ENCODE measurements around the gene REEP1. TPM values are rescaled to one million over a fixed set of nuclear protein-coding genes. Genes with fewer than 3 reads are reported as not detected.

The REEP1 gene
- total RNA-seq, 2 donors from 2014 or later: 6.6 to 224 TPM

GRCh38 chr2:86309966-86310365, 27.5 kb downstream of the REEP1 start:
- WGBS: 92% methylated on average over 5 of the region's 5 CpGs
- intact Hi-C loops (cut with DNase I): no loop called here
- no peak overlapping the region for H3K4me3 ChIP-seq
- H3K36me3 ChIP-seq: no peaks in the 10 kb centered on the region
- no peaks in the 10 kb centered on the region for H3K27me3 ChIP-seq (replicated peaks; ENCODE audit: insufficient read depth)
- H3K4me1 ChIP-seq (replicated peaks): no peaks in the 10 kb centered on the region
- no peak for DNase-seq (ENCODE audit: low spot score)
- H3K27ac ChIP-seq: no peak overlapping the region
- H3K9me3 ChIP-seq: no peaks in the 10 kb centered on the region
- TF ChIP-seq POLR2AphosphoS5 (IDR thresholded peaks at IDR 0.05) (no peak), POLR2A (IDR thresholded peaks at IDR 0.05) (no peak)
- TF ChIP-seq, protein P1, sequence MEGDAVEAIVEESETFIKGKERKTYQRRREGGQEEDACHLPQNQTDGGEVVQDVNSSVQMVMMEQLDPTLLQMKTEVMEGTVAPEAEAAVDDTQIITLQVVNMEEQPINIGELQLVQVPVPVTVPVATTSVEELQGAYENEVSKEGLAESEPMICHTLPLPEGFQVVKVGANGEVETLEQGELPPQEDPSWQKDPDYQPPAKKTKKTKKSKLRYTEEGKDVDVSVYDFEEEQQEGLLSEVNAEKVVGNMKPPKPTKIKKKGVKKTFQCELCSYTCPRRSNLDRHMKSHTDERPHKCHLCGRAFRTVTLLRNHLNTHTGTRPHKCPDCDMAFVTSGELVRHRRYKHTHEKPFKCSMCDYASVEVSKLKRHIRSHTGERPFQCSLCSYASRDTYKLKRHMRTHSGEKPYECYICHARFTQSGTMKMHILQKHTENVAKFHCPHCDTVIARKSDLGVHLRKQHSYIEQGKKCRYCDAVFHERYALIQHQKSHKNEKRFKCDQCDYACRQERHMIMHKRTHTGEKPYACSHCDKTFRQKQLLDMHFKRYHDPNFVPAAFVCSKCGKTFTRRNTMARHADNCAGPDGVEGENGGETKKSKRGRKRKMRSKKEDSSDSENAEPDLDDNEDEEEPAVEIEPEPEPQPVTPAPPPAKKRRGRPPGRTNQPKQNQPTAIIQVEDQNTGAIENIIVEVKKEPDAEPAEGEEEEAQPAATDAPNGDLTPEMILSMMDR (IDR thresholded peaks at IDR 0.05): no peak

GRCh38 chr2:86308984-86309695, 28.3 kb downstream of the REEP1 start:
- Histone ChIP-seq H3K36me3 (no peaks in the 10 kb centered on the region), H3K27ac (no peak overlapping the region), H3K9me3 (no peaks in the 10 kb centered on the region), H3K4me1 (replicated peaks) (no peaks in the 10 kb centered on the region), H3K27me3 (replicated peaks; ENCODE audit: insufficient read depth) (no peaks in the 10 kb centered on the region), H3K4me3 (no peak overlapping the region)
- TF ChIP-seq POLR2A (IDR thresholded peaks at IDR 0.05): no peak
- TF ChIP-seq, protein P1 (IDR thresholded peaks at IDR 0.05): no peak
- no peak for TF ChIP-seq POLR2AphosphoS5 (IDR thresholded peaks at IDR 0.05)
- 87% methylated on average over 10 of the region's 10 CpGs for WGBS
- no peak for DNase-seq (ENCODE audit: low spot score)
- intact Hi-C loops (cut with DNase I): no loop called here

DNA sequence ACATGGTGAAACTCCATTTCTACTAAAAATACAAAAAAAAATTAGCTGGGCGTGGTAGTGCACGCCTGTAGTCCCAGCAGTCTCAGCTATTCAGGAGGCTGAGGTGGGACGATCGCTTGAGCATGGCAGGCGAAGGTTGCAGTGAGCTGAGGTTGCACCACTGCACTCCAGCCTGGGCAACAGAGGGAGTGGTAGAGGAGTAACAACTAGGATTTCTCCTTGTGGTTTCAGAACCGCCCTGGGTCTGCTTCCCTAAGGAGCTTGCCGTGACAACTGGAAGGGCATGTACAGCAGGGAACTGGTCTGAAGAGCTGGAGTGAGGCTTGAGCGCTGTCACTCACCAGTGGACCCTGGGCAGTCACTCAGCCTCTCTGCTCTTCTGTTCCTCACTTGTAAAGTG, 29.1 kb downstream of the REEP1 start:
- Histone ChIP-seq H3K4me1 (replicated peaks) (no peaks in the 10 kb centered on the region), H3K4me3 (no peak overlapping the region)
- WGBS: 94% methylated on average over 8 of the region's 8 CpGs

GRCh38 chr2:86307431-86307830, 30.0 kb downstream of the REEP1 start:
- Histone ChIP-seq H3K36me3 (no peaks in the 10 kb centered on the region), H3K4me3 (no peak overlapping the region), H3K27me3 (replicated peaks; ENCODE audit: insufficient read depth) (no peaks in the 10 kb centered on the region), H3K4me1 (replicated peaks) (no peaks in the 10 kb centered on the region), H3K27ac (no peak overlapping the region), H3K9me3 (no peaks in the 10 kb centered on the region)
- TF ChIP-seq, protein P1 (IDR thresholded peaks at IDR 0.05): no peak
- no peak for TF ChIP-seq POLR2A (IDR thresholded peaks at IDR 0.05)
- no peak for TF ChIP-seq POLR2AphosphoS5 (IDR thresholded peaks at IDR 0.05)
- 90% methylated on average over 7 of the region's 7 CpGs for WGBS
- no peak for DNase-seq (ENCODE audit: low spot score)
- intact Hi-C loops (cut with DNase I): no loop called here

More for the DNA sequence above, 29.1 kb downstream of the REEP1 start:
- no peak overlapping the region for H3K27ac ChIP-seq
- H3K27me3 ChIP-seq (replicated peaks; ENCODE audit: insufficient read depth): no peaks in the 10 kb centered on the region
- no peak for DNase-seq (ENCODE audit: low spot score)
- TF ChIP-seq, protein P1 (IDR thresholded peaks at IDR 0.05): no peak
- TF ChIP-seq POLR2AphosphoS5 (IDR thresholded peaks at IDR 0.05) (no peak), POLR2A (IDR thresholded peaks at IDR 0.05) (no peak)
- no peaks in the 10 kb centered on the region for H3K9me3 ChIP-seq
- intact Hi-C loops (cut with DNase I): no loop called here
- H3K36me3 ChIP-seq: no peaks in the 10 kb centered on the region

- H3K36me3 ChIP-seq: no peaks in the 10 kb centered on the region
- no peak overlapping the region for H3K4me3 ChIP-seq
- DNase-seq (ENCODE audit: low spot score): no peak
- no peak overlapping the region for H3K27ac ChIP-seq
- TF ChIP-seq POLR2A (IDR thresholded peaks at IDR 0.05): no peak
- no peak for TF ChIP-seq POLR2AphosphoS5 (IDR thresholded peaks at IDR 0.05)
- TF ChIP-seq, protein P1 (IDR thresholded peaks at IDR 0.05): no peak
- H3K27me3 ChIP-seq (replicated peaks; ENCODE audit: insufficient read depth): no peaks in the 10 kb centered on the region
- no peaks in the 10 kb centered on the region for H3K4me1 ChIP-seq (replicated peaks)
- intact Hi-C loops (cut with DNase I): no loop called here
- H3K9me3 ChIP-seq: no peaks in the 10 kb centered on the region
- 74% methylated on average over 5 of the region's 5 CpGs for WGBS
Measured at GRCh38 chr2:86305915-86306254, 31.5 kb downstream of the REEP1 start.
